ENCODE results near the gene SLC6A11. TPM values are rescaled to one million over a fixed set of nuclear protein-coding genes. Genes with fewer than 3 reads are reported as not detected.
A peak's percentile ranks its signal among the peaks of the same experiment; 100 is the strongest.

Gene SLC6A11
- total RNA-seq, 4 donors from 2014 or later, result 0.05 TPM; not detected in 3

DNA sequence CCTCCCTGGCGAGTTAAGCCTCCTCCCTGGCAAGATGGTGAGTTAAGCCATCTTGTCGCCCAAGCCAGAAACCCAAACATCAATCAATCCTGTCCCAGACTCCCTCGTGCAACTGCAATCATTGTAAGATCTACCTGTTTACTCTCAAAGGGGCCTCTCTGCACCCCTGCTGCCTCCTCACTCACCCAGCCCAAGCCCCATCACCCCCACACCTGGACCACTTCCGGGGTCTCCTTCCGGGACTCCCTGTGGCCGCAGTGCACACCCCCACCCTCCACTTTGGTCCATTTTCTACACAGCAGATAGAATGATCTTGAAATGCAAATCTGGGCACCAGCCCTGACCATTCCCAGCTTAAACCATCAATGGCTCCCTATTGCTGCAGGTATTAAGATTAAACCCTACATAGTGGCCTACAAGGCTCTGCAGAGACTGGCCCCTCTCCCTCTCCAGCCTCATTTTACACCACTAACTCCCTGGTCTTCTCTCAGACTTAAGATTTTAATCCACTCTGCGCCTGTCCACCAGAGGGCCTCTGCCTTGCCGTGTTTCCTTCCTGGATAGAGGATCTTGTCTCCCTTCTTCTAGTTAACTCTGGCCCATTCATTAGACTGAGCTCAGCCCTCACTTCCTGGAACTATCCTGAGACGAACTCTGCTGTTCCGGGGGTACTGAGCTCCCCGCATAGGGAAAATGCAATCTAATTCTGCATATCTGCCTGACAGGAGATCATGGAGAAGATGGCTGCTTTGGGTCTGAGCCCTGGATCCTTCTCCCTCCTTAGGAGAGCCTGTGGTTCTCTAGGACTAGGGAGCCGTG, 134.7 kb downstream of the SLC6A11 start:
- Histone ChIP-seq H3K27me3 (peaks cover 45% of the 10 kb centered on the region), H3K4me3 (no peak overlapping the region), H3K9me3 (no peaks in the 10 kb centered on the region), H3K27ac (no peak overlapping the region), H3K36me3 (no peaks in the 10 kb centered on the region), H3K4me1 (peaks cover 0 to under 1% (median 0%) of the 10 kb centered on the region in 3 donors)
- TF ChIP-seq CTCF (IDR thresholded peaks at IDR 0.05) (peak in 3 of 4 experiments; percentile 17 to 43 (median 42)), POLR2A (IDR thresholded peaks at IDR 0.05) (no peak)
- ATAC-seq, result no peak
- WGBS, 2 donors (ENCODE audit: low coverage in 1 of 2), result 49 to 50% methylated on average over 5 to 9 of the region's 12 CpGs

DNA sequence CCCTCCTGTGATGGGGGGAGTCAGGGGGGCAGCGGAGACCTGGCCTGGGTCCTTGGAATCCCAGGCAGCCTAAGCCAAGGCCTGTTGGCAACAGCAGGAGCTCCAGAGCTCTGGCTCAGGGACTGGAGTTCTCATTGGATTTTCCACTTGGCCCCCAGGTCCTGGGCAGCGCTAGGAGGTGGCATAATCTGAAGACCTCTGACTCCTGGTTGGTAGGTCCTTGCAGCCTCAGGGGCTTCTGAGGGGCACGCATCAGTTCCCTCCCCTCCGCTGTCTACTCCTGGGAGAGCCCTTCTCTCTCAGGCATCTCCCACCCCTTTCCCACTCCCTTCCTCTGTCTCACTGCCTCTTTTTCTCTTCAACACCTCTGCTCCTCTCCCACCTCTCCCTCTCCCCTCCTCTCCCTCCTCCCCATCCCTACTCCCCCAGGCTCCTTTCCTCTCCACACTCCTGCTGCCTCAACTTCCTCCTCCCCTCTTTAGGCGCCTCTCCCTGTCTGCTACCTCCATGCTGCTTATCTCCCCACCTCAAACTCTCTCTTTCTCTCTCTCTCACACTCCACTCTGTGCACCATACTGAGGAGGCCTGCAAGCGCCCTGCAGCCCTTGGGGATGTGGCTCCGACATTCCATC, 135.4 kb downstream of the SLC6A11 start:
- no peak overlapping the region for H3K4me3 ChIP-seq
- H3K27me3 ChIP-seq, result peaks cover 42% of the 10 kb centered on the region
- TF ChIP-seq POLR2A (IDR thresholded peaks at IDR 0.05) (no peak), POLR2AphosphoS5 (IDR thresholded peaks at IDR 0.05) (no peak), CTCF (IDR thresholded peaks at IDR 0.05) (no peak), EP300 (IDR thresholded peaks at IDR 0.05) (no peak)
- peaks cover 0 to 8% (median 0%) of the 10 kb centered on the region in 3 donors for H3K4me1 ChIP-seq
- no peak for ATAC-seq
- no peak overlapping the region for H3K27ac ChIP-seq
- H3K9me3 ChIP-seq, result no peaks in the 10 kb centered on the region
- H3K36me3 ChIP-seq, result no peaks in the 10 kb centered on the region
- WGBS, 2 donors (ENCODE audit: low coverage in 1 of 2), result 65% methylated on average over 3 of the region's 7 CpGs; no CpG with 5 or more reads in 1 of the 2 donors

GRCh38 chr3:10952525-10952924, 136.5 kb downstream of the SLC6A11 start:
- Histone ChIP-seq H3K9me3 (no peaks in the 10 kb centered on the region), H3K4me3 (no peak overlapping the region), H3K27me3 (peaks cover 42% of the 10 kb centered on the region), H3K27ac (no peak overlapping the region), H3K4me1 (peaks cover 0 to 19% (median 0%) of the 10 kb centered on the region in 3 donors), H3K36me3 (no peaks in the 10 kb centered on the region)
- no CpG with 5 or more reads among the region's 3 CpGs for WGBS, 2 donors (ENCODE audit: low coverage in 1 of 2)
- TF ChIP-seq POLR2AphosphoS5 (IDR thresholded peaks at IDR 0.05) (no peak), EP300 (IDR thresholded peaks at IDR 0.05) (no peak), POLR2A (IDR thresholded peaks at IDR 0.05) (no peak)
- no peak for ATAC-seq

- Histone ChIP-seq H3K36me3 (no peaks in the 10 kb centered on the region), H3K27ac (no peak overlapping the region), H3K9me3 (no peaks in the 10 kb centered on the region), H3K27me3 (peaks cover 43% of the 10 kb centered on the region), H3K4me1 (peaks cover 0 to 19% (median 0%) of the 10 kb centered on the region in 3 donors), H3K4me3 (no peak overlapping the region)
- WGBS, 2 donors (ENCODE audit: low coverage in 1 of 2), result 75 to 76% methylated on average over 1 to 2 of the region's 3 CpGs
- no peak for ATAC-seq
- TF ChIP-seq CTCF (IDR thresholded peaks at IDR 0.05), result no peak
- no peak for TF ChIP-seq POLR2AphosphoS5 (IDR thresholded peaks at IDR 0.05)
- TF ChIP-seq EP300 (IDR thresholded peaks at IDR 0.05), result no peak
- no peak for TF ChIP-seq POLR2A (IDR thresholded peaks at IDR 0.05)
Observed at GRCh38 chr3:10954740-10955139, 138.7 kb downstream of the SLC6A11 start.

DNA sequence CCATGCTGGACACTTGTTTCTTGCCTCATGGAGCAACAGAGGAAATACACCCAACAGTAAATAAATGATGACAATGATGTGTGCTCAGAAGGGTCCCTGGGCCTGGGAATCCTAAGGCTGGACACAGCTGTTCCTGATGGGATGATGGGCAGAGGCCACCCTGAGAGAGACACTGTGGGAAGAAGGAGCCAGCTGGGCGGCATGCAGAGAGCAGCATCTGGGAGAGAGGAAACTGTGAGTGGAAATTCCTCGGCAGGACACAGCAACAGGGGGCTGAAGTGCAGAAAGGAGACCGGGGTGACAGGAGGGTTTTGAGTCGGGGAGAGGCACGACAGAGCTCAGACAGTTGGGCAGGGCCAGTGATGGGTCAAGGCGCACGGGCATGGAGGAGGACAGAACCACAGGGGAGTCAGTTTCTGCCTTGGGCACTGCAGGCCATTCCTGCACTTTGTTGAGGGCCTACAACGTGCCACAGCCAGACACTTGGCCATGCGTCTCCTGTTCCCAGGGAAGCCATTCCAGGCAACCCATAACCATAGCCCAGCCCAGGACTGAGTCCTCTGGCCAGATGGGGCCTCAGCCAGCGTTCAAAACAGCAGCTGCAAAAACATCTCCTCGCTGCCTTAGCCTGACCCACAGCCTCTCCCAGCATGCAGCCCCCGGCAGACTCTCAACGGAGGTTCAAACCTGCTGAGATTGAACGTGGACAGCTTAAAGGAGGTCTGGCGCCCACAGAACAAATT, 139.9 kb downstream of the SLC6A11 start:
- no peak for TF ChIP-seq CTCF (IDR thresholded peaks at IDR 0.05)
- no peak for TF ChIP-seq POLR2A (IDR thresholded peaks at IDR 0.05)
- no peak for TF ChIP-seq EP300 (IDR thresholded peaks at IDR 0.05)
- no peak for TF ChIP-seq POLR2AphosphoS5 (IDR thresholded peaks at IDR 0.05)
- no peaks in the 10 kb centered on the region for H3K9me3 ChIP-seq
- no peaks in the 10 kb centered on the region for H3K36me3 ChIP-seq
- 56 to 62% methylated on average over 5 to 10 of the region's 15 CpGs for WGBS, 2 donors (ENCODE audit: low coverage in 1 of 2)
- H3K27me3 ChIP-seq, result peaks cover 46% of the 10 kb centered on the region
- ATAC-seq, result peak; percentile 32
- H3K27ac ChIP-seq, result peak overlapping the region in 1 of 4 donors; percentile 19
- no peak overlapping the region for H3K4me3 ChIP-seq
- H3K4me1 ChIP-seq, result peaks cover 0 to 19% (median 0%) of the 10 kb centered on the region in 3 donors

All from gastroesophageal sphincter (tissue), 4 donors.